Esophagus squamous epithelium (tissue), 5 donors: Measurements from ENCODE around the gene TMEM163. TPM values are rescaled to one million over a fixed set of nuclear protein-coding genes. Genes with fewer than 3 reads are reported as not detected.

Source experiments
- DNase-seq: peaks from one replicate; lab custom pipeline; 2025; lab: John Stamatoyannopoulos, UW
- H3K27ac ChIP-seq, 4 donors: fragments of 200-600 bp; sonication (generic); one replicate each; pipeline ENCODE4 v1.5.1; 2016 to 2019; ENCODE audit warnings: mild to moderate bottlenecking in 1 of 4
- H3K27me3 ChIP-seq, 4 donors: fragments of 200-600 bp; sonication (generic); 1 replicate in 3 of 4; 2 replicates in 1 of 4; pipeline versions ENCODE4 v1.5.1 to v1.6.0; 2017 to 2021; ENCODE audit warnings: antibody characterized with exemption in 1 of 4
- H3K36me3 ChIP-seq, 3 donors: fragments of 200-600 bp; sonication (generic); one replicate each; pipeline ENCODE4 v1.5.1; 2016 to 2019
- H3K4me1 ChIP-seq, 3 donors: fragments of 200-600 bp; sonication (generic); one replicate each; pipeline ENCODE4 v1.5.1; 2017 to 2019
- H3K4me3 ChIP-seq, 4 donors: fragments of 200-600 bp; sonication (generic); 1 replicate in 3 of 4; 2 replicates in 1 of 4; pipeline ENCODE4 v1.5.1; 2016 to 2019; ENCODE audit warnings: mild to moderate bottlenecking in 2 of 4, moderate library complexity in 1 of 4
- H3K9me3 ChIP-seq, 3 donors: fragments of 200-600 bp; sonication (generic); one replicate each; pipeline ENCODE4 v1.5.1; 2016 to 2019
- POLR2A ChIP-seq, 4 donors: fragments of 450-650 bp; IDR thresholded peaks; one replicate each; pipeline ENCODE4 v1.6.1; 2017; ENCODE audit warnings: antibody characterized with exemption in 4 of 4, mild to moderate bottlenecking in 4 of 4, moderate library complexity in 3 of 4
- WGBS, 2 donors: methylation state at CpG; one replicate each; pipeline ENCODE4 v1.1.5; 2018; 5-methylcytosine and 5-hydroxymethylcytosine counted together
- intact Hi-C: fragments of 100-400 bp; cut with DNase I; formaldehyde crosslinking; loops from one replicate; pipeline ENCODE4 v1.15.0; 2022
- total RNA-seq, 4 donors: library from RNA; depleted of rRNA; stranded (reverse); fragments of >200 nt; gene quantifications; one replicate each; pipeline ENCODE4 v1.1.0, GENCODE V29; 2016
- TF ChIP-seq, protein P1 (sequence below), 6 experiments: fragments of 450-650 bp in 4 of 6; fragments of 200-600 bp in 2 of 6; sonication (generic) in 2 of 6; IDR thresholded peaks; one replicate each; pipeline ENCODE4 v1.5.1; 2016 to 2019; ENCODE audit warnings: antibody characterized with exemption in 6 of 6, mild to moderate bottlenecking in 4 of 6, moderate library complexity in 4 of 6
- donor health status: DM: yes; HTN: yes; CAD: no.

The TMEM163 gene
- total RNA-seq, 4 donors from 2014 or later, result 0.09 to 0.19 (median 0.12) TPM; not detected in 1

DNA sequence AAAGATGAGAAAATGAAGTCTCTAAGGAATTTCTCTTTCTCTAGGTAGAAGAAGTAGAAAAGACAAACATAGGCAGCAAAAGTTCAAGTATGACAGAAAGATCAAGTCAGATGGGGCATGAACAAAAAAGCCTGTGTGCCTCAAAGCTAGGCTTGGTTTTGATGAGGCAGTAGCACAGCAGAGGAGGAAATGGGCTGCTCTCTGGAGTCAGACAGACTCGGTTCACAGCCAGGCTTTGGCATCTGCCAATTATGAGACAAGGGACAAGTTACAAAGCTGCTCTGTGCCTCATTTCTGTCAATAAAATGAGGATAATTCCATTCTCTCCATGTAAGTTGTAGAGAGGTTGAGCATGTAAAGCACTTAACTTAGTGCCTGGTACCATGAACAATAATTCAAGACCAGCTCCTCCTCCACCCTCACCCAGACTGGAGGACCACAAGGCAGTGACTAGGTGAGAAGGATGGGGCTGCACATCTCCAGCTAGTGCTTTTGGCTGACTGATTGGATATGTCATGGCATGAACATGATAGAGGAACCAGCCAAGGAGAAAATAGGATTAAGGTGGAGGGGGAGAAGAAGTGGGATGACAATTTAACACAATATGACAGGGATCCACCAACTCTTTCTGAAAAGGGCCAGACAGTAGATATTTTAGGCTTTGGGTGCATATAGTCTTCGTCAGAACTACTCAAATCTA lies 84.6 kb downstream of the TMEM163 start:
- 40 to 48% methylated on average over 2 of the region's 2 CpGs for WGBS, 2 donors
- intact Hi-C loops, result no loop called here
- no peak for DNase-seq
- Histone ChIP-seq H3K4me3 (no peak overlapping the region), H3K27ac (no peak overlapping the region), H3K36me3 (no peaks in the 10 kb centered on the region), H3K9me3 (no peaks in the 10 kb centered on the region), H3K4me1 (no peaks in the 10 kb centered on the region), H3K27me3 (no peaks in the 10 kb centered on the region)
- no peak for TF ChIP-seq POLR2A (IDR thresholded peaks at IDR 0.05)
- TF ChIP-seq, protein P1, sequence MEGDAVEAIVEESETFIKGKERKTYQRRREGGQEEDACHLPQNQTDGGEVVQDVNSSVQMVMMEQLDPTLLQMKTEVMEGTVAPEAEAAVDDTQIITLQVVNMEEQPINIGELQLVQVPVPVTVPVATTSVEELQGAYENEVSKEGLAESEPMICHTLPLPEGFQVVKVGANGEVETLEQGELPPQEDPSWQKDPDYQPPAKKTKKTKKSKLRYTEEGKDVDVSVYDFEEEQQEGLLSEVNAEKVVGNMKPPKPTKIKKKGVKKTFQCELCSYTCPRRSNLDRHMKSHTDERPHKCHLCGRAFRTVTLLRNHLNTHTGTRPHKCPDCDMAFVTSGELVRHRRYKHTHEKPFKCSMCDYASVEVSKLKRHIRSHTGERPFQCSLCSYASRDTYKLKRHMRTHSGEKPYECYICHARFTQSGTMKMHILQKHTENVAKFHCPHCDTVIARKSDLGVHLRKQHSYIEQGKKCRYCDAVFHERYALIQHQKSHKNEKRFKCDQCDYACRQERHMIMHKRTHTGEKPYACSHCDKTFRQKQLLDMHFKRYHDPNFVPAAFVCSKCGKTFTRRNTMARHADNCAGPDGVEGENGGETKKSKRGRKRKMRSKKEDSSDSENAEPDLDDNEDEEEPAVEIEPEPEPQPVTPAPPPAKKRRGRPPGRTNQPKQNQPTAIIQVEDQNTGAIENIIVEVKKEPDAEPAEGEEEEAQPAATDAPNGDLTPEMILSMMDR (IDR thresholded peaks at IDR 0.05), result no peak

DNA sequence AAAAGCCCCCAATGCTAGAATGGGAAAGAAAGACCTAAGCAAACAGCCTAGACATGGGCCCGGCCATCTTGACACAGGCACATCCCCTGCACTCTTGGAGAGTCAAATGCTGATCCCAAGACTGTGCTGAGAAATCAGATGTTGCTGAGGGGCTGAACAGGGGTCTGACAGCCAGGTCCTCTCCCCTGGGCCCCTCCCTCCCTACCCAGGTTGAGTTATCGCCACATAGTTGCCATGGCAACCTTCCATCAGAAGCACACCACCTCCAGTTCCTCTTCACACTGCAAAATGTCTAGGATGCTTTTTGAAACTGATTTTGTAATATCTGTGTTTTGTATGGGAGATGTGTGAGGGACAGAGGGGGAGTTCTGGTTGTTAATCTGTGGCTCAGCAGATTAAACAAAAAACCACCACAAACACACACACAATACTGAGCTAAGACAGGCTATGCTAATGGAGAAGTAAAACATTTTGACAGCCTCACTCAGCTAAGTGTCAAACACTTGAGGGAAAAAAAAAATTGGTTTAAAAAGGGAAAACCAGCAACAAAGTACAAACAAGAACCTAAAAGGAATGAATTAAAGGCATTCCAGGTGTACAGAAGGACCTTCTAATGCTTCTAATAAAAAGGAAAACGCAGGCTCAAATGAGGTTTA lies 88.2 kb downstream of the TMEM163 start:
- H3K36me3 ChIP-seq, result no peaks in the 10 kb centered on the region
- no peak for DNase-seq
- no peak overlapping the region for H3K4me3 ChIP-seq
- TF ChIP-seq POLR2A (IDR thresholded peaks at IDR 0.05), result no peak
- TF ChIP-seq, protein P1 (IDR thresholded peaks at IDR 0.05), result no peak
- no peaks in the 10 kb centered on the region for H3K27me3 ChIP-seq
- WGBS, 2 donors, result 67 to 71% methylated on average over 3 of the region's 3 CpGs
- H3K27ac ChIP-seq, result no peak overlapping the region
- no peaks in the 10 kb centered on the region for H3K4me1 ChIP-seq
- intact Hi-C loops, result no loop called here
- no peaks in the 10 kb centered on the region for H3K9me3 ChIP-seq

DNA sequence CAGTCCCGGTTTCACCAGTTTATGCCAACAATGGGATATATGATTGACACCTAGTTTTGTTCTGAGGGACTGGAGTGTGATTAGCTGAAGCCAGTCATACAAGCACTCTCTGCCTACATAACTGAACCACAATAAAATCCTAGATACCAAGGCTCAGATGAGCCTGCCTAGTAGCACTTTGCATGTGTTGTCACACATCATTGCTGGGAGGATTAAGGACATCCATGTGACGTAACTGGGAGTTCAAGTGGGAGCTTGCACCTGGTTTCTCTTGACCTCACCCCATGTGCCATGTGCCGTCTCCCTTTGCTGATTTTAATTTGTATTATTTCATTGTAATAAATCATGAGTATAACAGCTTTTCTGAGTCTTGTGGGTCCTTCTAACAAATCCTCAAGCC lies 90.3 kb downstream of the TMEM163 start:
- no peak overlapping the region for H3K27ac ChIP-seq
- TF ChIP-seq POLR2A (IDR thresholded peaks at IDR 0.05), result no peak
- TF ChIP-seq, protein P1 (IDR thresholded peaks at IDR 0.05), result no peak
- H3K9me3 ChIP-seq, result no peaks in the 10 kb centered on the region
- no peaks in the 10 kb centered on the region for H3K27me3 ChIP-seq
- 52 to 66% methylated on average over 3 of the region's 3 CpGs for WGBS, 2 donors
- DNase-seq, result no peak
- no peaks in the 10 kb centered on the region for H3K36me3 ChIP-seq
- H3K4me1 ChIP-seq, result no peaks in the 10 kb centered on the region
- intact Hi-C loops, result no loop called here
- H3K4me3 ChIP-seq, result no peak overlapping the region

DNA sequence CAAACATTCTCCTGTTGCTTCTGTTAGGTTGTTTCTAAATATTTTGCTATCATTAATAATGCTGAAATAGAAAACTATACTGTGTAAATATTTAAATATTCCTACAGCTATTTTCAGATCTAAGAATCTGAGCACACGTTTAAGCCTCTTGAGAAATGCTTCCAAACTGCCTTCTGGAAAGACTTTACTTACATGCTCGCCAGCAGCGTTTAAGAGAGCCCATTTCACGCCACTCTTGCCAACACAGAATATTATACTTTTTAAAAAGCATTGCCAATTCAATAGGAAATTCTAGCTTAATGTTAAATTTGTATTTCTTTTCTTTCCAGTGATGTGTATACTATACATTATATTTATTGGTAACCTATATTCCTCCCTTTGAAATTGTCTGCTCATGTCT lies 92.0 kb downstream of the TMEM163 start:
- Histone ChIP-seq H3K36me3 (no peaks in the 10 kb centered on the region), H3K9me3 (no peaks in the 10 kb centered on the region), H3K4me3 (no peak overlapping the region), H3K27ac (no peak overlapping the region), H3K27me3 (no peaks in the 10 kb centered on the region), H3K4me1 (no peaks in the 10 kb centered on the region)
- no peak for DNase-seq
- 63 to 69% methylated on average over 4 of the region's 4 CpGs for WGBS, 2 donors
- TF ChIP-seq, protein P1 (IDR thresholded peaks at IDR 0.05), result no peak
- TF ChIP-seq POLR2A (IDR thresholded peaks at IDR 0.05), result no peak
- intact Hi-C loops, result no loop called here

DNA sequence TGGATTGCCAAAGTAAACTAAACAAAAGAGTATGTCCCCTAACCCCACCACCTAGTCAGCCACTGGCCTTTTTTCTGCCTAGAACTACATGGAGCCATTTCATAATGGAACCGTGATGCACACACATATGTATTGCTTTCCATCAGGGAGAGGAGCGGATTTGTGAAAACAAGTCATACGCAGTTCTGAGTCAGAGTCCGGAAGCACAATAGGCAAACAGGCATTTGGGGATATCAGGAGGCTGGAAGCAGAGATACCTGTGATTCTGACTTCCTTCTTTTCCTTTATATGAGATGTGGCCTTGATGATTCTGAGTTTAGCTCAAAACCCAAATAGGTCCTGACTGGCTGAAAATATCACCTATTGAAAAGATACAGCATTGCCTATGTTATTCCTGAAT lies 93.5 kb downstream of the TMEM163 start:
- Histone ChIP-seq H3K9me3 (peaks cover 0 to under 1% (median 0%) of the 10 kb centered on the region in 3 donors), H3K27ac (no peak overlapping the region), H3K4me3 (no peak overlapping the region), H3K36me3 (no peaks in the 10 kb centered on the region), H3K27me3 (no peaks in the 10 kb centered on the region), H3K4me1 (no peaks in the 10 kb centered on the region)
- 80 to 94% methylated on average over 4 of the region's 4 CpGs for WGBS, 2 donors
- intact Hi-C loops, result no loop called here
- no peak for DNase-seq
- TF ChIP-seq, protein P1 (IDR thresholded peaks at IDR 0.05), result no peak
- no peak for TF ChIP-seq POLR2A (IDR thresholded peaks at IDR 0.05)
